C4-2B (cell line): ENCODE measurements around the gene CLCF1.
"Not testable (repeated sequence)": the region's sequence is repeated elsewhere in the genome, so short reads cannot be mapped to it uniquely, and the experiment has no call there.

ENCODE experiments used
- CTCF ChIP-seq: fragments of 450-650 bp; conservative IDR thresholded peaks from 2 replicates; pipeline ENCODE4 v1.5.1; 2017; ENCODE audit warnings: mild to moderate bottlenecking
- ZFX ChIP-seq: fragments of 450-650 bp; IDR thresholded peaks from 2 replicates; pipeline ENCODE4 v1.6.1; 2017

DNA sequence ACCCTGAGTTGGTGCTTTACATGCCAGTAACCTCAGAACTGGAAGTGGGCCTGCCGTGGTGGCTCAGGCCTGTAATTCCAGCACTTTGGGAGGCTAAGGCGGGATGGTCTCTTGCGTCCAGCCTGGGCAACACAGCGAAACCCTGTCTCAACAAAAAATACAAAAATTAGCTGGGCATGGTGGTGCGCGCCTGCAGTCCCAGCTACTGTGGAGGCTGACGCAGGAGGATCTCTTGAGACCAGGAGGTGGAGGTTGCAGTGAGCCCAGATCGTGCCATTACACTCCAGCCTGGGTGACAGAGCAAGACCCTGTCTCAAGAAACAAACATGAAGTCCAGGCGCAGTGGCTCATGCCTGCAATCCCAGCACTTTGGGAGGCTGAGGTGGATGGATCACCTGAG, 29.7 kb upstream of the CLCF1 start:
- not testable (repeated sequence) for TF ChIP-seq CTCF, ZFX
